HG03159 (cell line): Measurements from ENCODE around the gene NEURL1B.

ENCODE experiments used
- ATAC-seq: cut with Tn5 transposase; IDR thresholded peaks from one replicate; pipeline ENCODE4 v1.9.1; 2021; ENCODE audit warnings: mild to moderate bottlenecking, moderate library complexity; ENCODE audit not compliant: unreplicated experiment

Gene NEURL1B

GRCh38 chr5:172607213-172607793 is 33.8 kb upstream of the NEURL1B start:
- ATAC-seq, result no peak

GRCh38 chr5:172608773-172609172 is 32.3 kb upstream of the NEURL1B start:
- ATAC-seq, result no peak

- ATAC-seq, result no peak
Observed at GRCh38 chr5:172610643-172611042, 30.4 kb upstream of the NEURL1B start.

GRCh38 chr5:172611913-172612312 is 29.1 kb upstream of the NEURL1B start:
- no peak for ATAC-seq

GRCh38 chr5:172612771-172613170 is 28.3 kb upstream of the NEURL1B start:
- no peak for ATAC-seq

GRCh38 chr5:172616136-172616535 is 24.9 kb upstream of the NEURL1B start:
- no peak for ATAC-seq

GRCh38 chr5:172616730-172617129 is 24.3 kb upstream of the NEURL1B start:
- ATAC-seq, result no peak

- ATAC-seq, result no peak
Observed at GRCh38 chr5:172617817-172618216, 23.2 kb upstream of the NEURL1B start.

GRCh38 chr5:172618574-172619365 is 22.3 kb upstream of the NEURL1B start:
- ATAC-seq, result no peak

- no peak for ATAC-seq
Observed at GRCh38 chr5:172620506-172620905, 20.6 kb upstream of the NEURL1B start.

GRCh38 chr5:172622091-172623046 is 18.7 kb upstream of the NEURL1B start:
- ATAC-seq, result no peak

- no peak for ATAC-seq
Observed at GRCh38 chr5:172623313-172623980, 17.6 kb upstream of the NEURL1B start.

- no peak for ATAC-seq
Observed at GRCh38 chr5:172624083-172624995, 16.7 kb upstream of the NEURL1B start.

- ATAC-seq, result no peak
Observed at GRCh38 chr5:172624996-172625964, 15.8 kb upstream of the NEURL1B start.

GRCh38 chr5:172626031-172626581 is 15.0 kb upstream of the NEURL1B start:
- ATAC-seq, result no peak

GRCh38 chr5:172630082-172630481 is 11.0 kb upstream of the NEURL1B start:
- ATAC-seq, result no peak

- ATAC-seq, result no peak
Observed at GRCh38 chr5:172630482-172630881, 10.6 kb upstream of the NEURL1B start.

- no peak for ATAC-seq
Observed at GRCh38 chr5:172630986-172631385, 10.1 kb upstream of the NEURL1B start.
